CD4-positive, alpha-beta T cell (primary cell): ENCODE measurements around the gene RHPN2. TPM values are rescaled to one million over a fixed set of nuclear protein-coding genes. Genes with fewer than 3 reads are reported as not detected.

ENCODE experiments used
- ATAC-seq: fragments of 200-7000 bp; cut with Tn5 transposase; one replicate; pipeline ENCODE4 v1.10.0; 2022; ENCODE audit warnings: mild to moderate bottlenecking; ENCODE audit not compliant: poor library complexity
- CTCF ChIA-PET: fragments of 350-600 bp; sonication (Branson Sonifier 250); formaldehyde crosslinking; loops from one replicate; lab custom pipeline; 2021; ENCODE audit warnings: antibody characterized with exemption, inconsistent platforms; lab: Charles Lee
- POLR2A ChIA-PET: fragments of 350-600 bp; sonication (Branson Sonifier 250); formaldehyde crosslinking; loops from one replicate; lab custom pipeline; 2021; ENCODE audit warnings: antibody characterized with exemption, inconsistent platforms; lab: Charles Lee
- DNase-seq, 14 experiments: peaks; one replicate each; pipeline ENCODE4 v3.0.0-alpha.2; 2013 to 2020; ENCODE audit warnings: mixed read lengths in 2 of 14
- H3K27ac ChIP-seq, 2 donors: one replicate each; pipeline versions ENCODE4 v1.5.1 to v1.7.0; 2013; ENCODE audit warnings: low read length in 2 of 2, low read depth in 1 of 2, mild to moderate bottlenecking in 1 of 2
- H3K27me3 ChIP-seq, 2 experiments: 1 replicate in 1 of 2; 2 replicates in 1 of 2; pipeline versions ENCODE4 v1.6.1 to v1.7.0; 2013; ENCODE audit warnings: low read length in 2 of 2, control low read depth in 1 of 2, mild to moderate bottlenecking in 1 of 2, moderate library complexity in 1 of 2; ENCODE audit not compliant: insufficient read depth in 2 of 2, control insufficient read depth in 1 of 2
- H3K36me3 ChIP-seq: one replicate; pipeline ENCODE4 v1.6.1; 2013; ENCODE audit warnings: low read length, control low read depth; ENCODE audit not compliant: insufficient read depth
- H3K4me1 ChIP-seq: one replicate; pipeline ENCODE4 v1.6.1; 2013; ENCODE audit warnings: low read length, control low read depth; ENCODE audit not compliant: insufficient read depth
- H3K4me3 ChIP-seq: one replicate; pipeline ENCODE4 v1.5.1; 2013; ENCODE audit warnings: mild to moderate bottlenecking, low read length, moderate library complexity
- H3K9me3 ChIP-seq, 2 experiments: 1 replicate in 1 of 2; 2 replicates in 1 of 2; pipeline versions ENCODE4 v1.6.1 to v1.7.0; 2013; ENCODE audit warnings: low read length in 2 of 2, mild to moderate bottlenecking in 2 of 2, control low read depth in 1 of 2, moderate library complexity in 1 of 2; ENCODE audit not compliant: control insufficient read depth in 1 of 2, insufficient read depth in 1 of 2
- H3K27ac Mint-ChIP-seq: one replicate; pipeline ENCODE4 v1.8.0; 2020; ENCODE audit warnings: mixed read lengths
- H3K27me3 Mint-ChIP-seq: one replicate; pipeline ENCODE4 v1.8.0; 2021; ENCODE audit warnings: mixed read lengths
- H3K36me3 Mint-ChIP-seq: one replicate; pipeline ENCODE4 v1.8.0; 2021; ENCODE audit warnings: low read depth, mixed read lengths
- H3K4me1 Mint-ChIP-seq: one replicate; pipeline ENCODE4 v1.8.0; 2021; ENCODE audit warnings: low read depth, mixed read lengths
- H3K4me3 Mint-ChIP-seq: one replicate; pipeline ENCODE4 v1.8.0; 2020; ENCODE audit warnings: mild to moderate bottlenecking, mixed read lengths
- H3K9me3 Mint-ChIP-seq: one replicate; pipeline ENCODE4 v1.8.0; 2020; ENCODE audit warnings: mixed read lengths
- intact Hi-C, 2 experiments: fragments of 100-400 bp; cut with DNase I in 1 of 2; cut with micrococcal nuclease in 1 of 2; formaldehyde crosslinking; loops; one replicate each; pipeline versions ENCODE4 v1.15.1 to v1.9.0; 2023 to 2025; cut with DNase I, micrococcal nuclease
- total RNA-seq, 174 experiments: library from RNA in 2 of 174; stranded (reverse) in 2 of 174; gene quantifications; one replicate each; pipeline ENCODE4 v1.2.3 and lab custom pipeline; 2021 to 2026
- TF ChIP-seq, protein P1 (sequence below): fragments of 200-600 bp; IDR thresholded peaks from one replicate; pipeline ENCODE4 v1.8.0; 2022; ENCODE audit warnings: antibody characterized with exemption, mild to moderate bottlenecking

The RHPN2 gene
- total RNA-seq, 2 experiments from 2014 or later = 0.08 TPM; not detected in 1

GRCh38 chr19:33063753-33064457 is 783 bp downstream of the RHPN2 start:
- Mint-ChIP-seq H3K4me3 (peak overlapping the region; percentile 42), H3K27ac (no peak overlapping the region), H3K9me3 (no peaks in the 10 kb centered on the region), H3K4me1 (no peaks in the 10 kb centered on the region), H3K36me3 (no peaks in the 10 kb centered on the region), H3K27me3 (peaks cover 50% of the 10 kb centered on the region)
- Histone ChIP-seq H3K4me1 (peaks cover 15% of the 10 kb centered on the region), H3K27ac (no peak overlapping the region), H3K27me3 (peaks cover 18 to 28% of the 10 kb centered on the region in 2 experiments), H3K9me3 (peaks cover 0 to 5% of the 10 kb centered on the region in 2 experiments), H3K4me3 (peak overlapping the region; percentile 24), H3K36me3 (no peaks in the 10 kb centered on the region)
- no peak for DNase-seq
- no peak for ATAC-seq
- TF ChIP-seq, protein P1, sequence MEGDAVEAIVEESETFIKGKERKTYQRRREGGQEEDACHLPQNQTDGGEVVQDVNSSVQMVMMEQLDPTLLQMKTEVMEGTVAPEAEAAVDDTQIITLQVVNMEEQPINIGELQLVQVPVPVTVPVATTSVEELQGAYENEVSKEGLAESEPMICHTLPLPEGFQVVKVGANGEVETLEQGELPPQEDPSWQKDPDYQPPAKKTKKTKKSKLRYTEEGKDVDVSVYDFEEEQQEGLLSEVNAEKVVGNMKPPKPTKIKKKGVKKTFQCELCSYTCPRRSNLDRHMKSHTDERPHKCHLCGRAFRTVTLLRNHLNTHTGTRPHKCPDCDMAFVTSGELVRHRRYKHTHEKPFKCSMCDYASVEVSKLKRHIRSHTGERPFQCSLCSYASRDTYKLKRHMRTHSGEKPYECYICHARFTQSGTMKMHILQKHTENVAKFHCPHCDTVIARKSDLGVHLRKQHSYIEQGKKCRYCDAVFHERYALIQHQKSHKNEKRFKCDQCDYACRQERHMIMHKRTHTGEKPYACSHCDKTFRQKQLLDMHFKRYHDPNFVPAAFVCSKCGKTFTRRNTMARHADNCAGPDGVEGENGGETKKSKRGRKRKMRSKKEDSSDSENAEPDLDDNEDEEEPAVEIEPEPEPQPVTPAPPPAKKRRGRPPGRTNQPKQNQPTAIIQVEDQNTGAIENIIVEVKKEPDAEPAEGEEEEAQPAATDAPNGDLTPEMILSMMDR = no peak
- intact Hi-C loops = no loop called here
- ChIA-PET POLR2A (no interaction called here), CTCF (no interaction called here)

DNA sequence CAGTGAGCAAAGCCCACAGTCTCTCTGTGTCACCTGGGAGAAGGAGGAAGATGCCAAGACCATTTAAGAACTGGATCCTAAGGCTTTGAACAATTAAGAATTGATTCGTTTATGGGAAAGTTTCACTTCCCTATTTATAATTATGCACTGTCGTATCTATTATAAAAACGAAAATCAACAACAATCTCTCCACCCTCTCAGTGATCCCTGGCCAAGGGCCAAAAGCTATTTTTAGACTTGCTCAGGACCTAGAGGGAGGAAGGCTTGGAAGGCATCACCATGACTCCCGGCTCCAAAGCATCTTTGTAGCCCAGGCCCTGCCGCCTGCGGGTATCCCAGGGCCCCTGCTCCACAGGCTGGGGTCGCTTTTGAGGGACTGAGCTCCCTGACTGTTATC is 1.3 kb downstream of the RHPN2 start:
- ATAC-seq (no peak), DNase-seq (no peak)
- Histone ChIP-seq H3K4me3 (no peak overlapping the region), H3K9me3 (peaks cover 0 to 5% of the 10 kb centered on the region in 2 experiments), H3K36me3 (no peaks in the 10 kb centered on the region), H3K27me3 (peaks cover 18 to 28% of the 10 kb centered on the region in 2 experiments), H3K27ac (no peak overlapping the region), H3K4me1 (peaks cover 15% of the 10 kb centered on the region)
- Mint-ChIP-seq H3K27me3 (peaks cover 50% of the 10 kb centered on the region), H3K27ac (no peak overlapping the region), H3K4me3 (no peak overlapping the region), H3K36me3 (no peaks in the 10 kb centered on the region), H3K9me3 (no peaks in the 10 kb centered on the region), H3K4me1 (no peaks in the 10 kb centered on the region)
- TF ChIP-seq, protein P1 = no peak
- intact Hi-C loops = no loop called here
- POLR2A ChIA-PET = no interaction called here
- CTCF ChIA-PET = no interaction called here

GRCh38 chr19:33062902-33063301 is 1.8 kb downstream of the RHPN2 start:
- no peak overlapping the region for H3K27ac ChIP-seq
- ChIA-PET POLR2A (no interaction called here), CTCF (no interaction called here)
- no peak overlapping the region for H3K4me3 ChIP-seq
- Mint-ChIP-seq H3K9me3 (no peaks in the 10 kb centered on the region), H3K4me3 (no peak overlapping the region), H3K4me1 (no peaks in the 10 kb centered on the region), H3K27ac (no peak overlapping the region), H3K36me3 (no peaks in the 10 kb centered on the region), H3K27me3 (peaks cover 50% of the 10 kb centered on the region)
- TF ChIP-seq, protein P1 = no peak
- ATAC-seq = no peak
- H3K36me3 ChIP-seq = no peaks in the 10 kb centered on the region
- DNase-seq = no peak
- intact Hi-C loops = no loop called here
- H3K9me3 ChIP-seq = peaks cover 0 to 5% of the 10 kb centered on the region in 2 experiments
- peaks cover 15% of the 10 kb centered on the region for H3K4me1 ChIP-seq
- peaks cover 18 to 28% of the 10 kb centered on the region in 2 experiments for H3K27me3 ChIP-seq
